NCI-H526 treated with DMSO at 0.1 percent for 48 hours (cell line): ENCODE measurements around the gene CARD10.
A peak's percentile ranks its signal among the peaks of the same experiment; 100 is the strongest.
"Not testable (repeated sequence)": the region's sequence is repeated elsewhere in the genome, so short reads cannot be mapped to it uniquely, and the experiment has no call there.

Source experiments
- DNase-seq: peaks from one replicate; lab custom pipeline; 2025; lab: John Stamatoyannopoulos, UW

Gene CARD10

DNA sequence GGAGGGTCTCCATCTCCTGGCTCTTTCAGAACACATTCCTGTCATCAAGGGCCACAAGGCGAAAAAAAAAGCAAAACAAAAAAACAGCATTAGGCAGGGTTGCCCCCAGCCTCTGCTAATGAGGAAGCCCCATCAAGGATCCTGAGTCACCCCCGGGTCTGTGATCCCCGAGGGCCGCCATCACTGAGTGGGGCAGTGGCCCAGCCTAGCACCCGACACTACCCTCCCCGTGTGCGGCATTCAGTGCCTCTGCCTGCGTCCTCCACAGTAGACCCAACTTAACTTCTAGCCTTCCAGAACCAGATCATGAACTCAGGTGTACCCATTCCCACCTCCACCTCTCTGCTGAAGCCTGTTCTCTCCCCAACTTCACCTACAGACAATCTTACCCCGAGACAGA lies 34.5 kb upstream of the CARD10 start:
- no peak for DNase-seq

DNA sequence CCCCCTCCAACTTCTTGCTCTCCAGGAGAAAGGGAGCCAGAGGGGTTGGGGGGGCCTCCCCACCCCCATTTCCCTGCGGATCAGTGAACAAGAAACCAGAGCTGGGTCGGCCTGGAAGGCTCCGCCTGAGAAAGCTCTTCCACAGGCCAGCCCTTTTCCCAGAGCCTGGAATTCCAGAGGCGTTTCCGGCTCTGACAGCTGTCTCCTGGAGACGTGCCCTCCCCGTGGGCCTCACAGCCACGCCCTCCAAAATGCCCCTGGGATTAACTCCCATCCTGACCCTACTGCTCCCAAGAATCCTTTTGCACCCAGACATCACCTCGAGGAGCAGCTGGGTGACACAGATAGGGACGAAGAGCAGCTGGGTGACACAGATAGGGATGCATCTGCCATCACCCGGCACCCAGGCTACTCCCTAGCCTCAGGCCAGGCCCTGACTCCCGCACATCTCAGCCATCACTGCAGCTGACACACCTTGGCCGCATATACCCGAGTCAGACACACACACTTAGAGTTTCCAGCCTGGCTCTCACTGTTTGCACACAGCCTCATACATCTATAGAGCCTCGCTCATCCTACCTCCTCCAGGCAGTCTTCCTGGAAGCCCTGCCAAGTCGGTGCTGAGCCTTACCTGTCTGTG lies 33.4 kb upstream of the CARD10 start:
- no peak for DNase-seq

DNA sequence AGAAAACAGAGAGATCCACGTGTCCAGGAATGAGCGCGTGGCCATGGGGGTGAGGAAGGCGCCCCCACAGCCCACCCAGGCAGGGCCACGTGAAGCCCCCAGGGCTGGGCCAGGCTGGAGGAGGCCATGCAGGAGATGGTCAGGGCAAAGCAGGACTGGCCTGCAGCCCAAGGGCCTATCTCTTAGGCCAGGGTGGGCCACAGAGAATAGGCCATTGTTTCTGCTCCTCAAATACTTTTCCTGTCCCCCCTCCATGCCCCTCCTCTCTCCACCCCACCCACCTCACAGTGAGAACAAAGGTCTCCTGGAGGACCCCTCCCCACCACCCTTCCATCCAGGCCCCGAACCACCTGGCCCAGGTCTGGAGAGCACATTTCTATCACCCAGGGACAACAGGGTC lies 32.8 kb upstream of the CARD10 start:
- no peak for DNase-seq

DNA sequence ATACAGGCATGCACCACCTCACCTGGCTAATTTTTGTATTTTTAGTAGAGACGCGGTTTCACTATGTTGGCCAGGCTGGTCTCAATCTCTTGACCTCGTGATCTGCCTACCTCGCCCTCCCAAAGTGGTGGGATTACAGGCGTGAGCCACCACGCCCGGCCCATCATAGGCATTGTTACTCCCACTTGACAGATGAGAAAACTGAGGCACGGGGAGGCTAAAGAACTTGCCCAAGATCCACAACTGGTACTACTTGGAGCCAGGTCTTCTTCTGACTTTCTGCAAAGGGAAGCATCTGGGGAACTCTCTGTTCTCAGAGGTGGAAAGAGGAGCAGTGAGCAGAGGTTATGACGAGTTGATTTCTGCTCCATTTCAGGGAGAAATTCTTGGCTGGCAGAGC lies 31.7 kb upstream of the CARD10 start:
- DNase-seq = not testable (repeated sequence)

DNA sequence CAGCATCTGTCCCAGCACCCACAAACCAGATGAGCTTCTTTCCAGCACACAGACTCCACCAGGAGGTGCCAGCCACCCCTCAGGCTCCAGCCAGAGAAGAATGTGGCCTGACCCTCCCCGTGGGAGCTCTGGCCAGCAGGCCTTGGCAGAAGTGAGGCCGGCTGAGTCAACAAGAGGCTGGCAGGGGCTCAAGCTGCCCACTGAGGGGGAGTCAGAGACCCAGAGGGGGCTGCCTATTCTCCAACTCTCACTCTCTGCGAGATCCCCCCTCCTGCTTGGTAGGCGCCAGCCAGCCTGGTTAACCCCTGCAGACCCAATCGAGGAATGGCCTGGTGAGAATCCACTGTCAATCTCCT lies 30.5 kb upstream of the CARD10 start:
- DNase-seq = no peak

DNA sequence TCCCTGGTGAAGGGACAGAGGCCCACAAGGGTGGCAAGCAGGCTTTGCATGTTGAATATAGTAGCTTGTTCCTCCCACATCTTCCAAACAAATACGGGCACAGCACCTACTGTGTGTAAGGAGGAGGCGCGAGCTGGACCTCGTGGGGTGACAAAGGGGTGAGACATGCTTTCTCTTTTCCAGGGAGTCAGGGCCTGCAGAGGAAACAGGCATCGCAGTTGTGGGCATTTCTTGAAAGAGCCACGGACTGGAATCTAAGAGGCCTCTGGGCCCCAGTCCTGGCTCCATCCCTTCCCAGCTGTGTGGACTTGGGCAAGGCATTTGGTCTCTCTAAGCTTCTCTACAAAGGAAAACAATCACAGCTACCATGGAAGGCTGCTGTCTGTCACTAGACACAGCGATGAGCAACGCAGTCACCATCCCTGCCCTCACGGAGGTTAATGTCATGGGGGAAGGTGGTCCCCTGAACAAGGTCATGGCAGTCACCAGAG lies 28.1 kb upstream of the CARD10 start:
- DNase-seq = no peak

DNA sequence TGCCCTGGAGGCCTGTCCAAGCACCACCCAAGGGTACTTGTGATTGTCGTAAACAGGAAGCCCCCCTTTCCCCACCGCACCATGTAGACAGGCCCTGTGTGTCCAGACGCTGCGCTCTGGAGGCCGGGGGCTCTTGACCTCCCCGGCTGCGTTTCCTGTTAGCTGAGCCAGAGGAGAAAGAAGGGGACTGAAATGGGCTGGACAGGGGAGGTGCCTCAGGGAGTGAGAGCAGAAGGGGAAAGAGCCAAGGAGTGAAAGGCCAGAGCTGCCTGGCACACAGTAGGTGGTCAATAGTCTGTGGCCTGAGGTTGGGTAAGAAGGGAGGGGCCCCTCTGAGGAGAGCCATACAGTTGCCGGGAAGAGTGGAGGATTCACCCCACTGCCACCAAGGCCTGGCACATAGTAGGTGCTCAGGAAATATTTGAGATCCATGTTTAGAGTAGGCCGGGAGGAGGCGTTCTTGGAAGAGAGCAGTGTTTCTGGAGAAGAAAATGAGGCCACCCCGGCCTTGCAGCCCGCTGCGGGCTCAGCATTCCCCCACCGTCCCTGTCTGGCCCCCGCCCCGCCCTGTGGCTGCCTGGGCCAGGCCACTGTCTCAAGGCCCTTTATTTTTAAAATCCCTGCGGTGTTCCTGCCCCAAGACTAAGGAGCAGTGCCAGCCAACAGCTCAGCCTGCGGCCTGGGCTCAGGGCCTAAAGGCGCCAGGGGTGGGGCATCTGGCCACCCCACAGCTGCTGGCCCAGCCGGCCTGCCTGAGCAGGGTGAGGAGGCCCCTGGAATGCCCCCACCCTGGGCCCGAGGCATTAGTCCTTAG lies 27.4 kb upstream of the CARD10 start:
- no peak for DNase-seq

DNA sequence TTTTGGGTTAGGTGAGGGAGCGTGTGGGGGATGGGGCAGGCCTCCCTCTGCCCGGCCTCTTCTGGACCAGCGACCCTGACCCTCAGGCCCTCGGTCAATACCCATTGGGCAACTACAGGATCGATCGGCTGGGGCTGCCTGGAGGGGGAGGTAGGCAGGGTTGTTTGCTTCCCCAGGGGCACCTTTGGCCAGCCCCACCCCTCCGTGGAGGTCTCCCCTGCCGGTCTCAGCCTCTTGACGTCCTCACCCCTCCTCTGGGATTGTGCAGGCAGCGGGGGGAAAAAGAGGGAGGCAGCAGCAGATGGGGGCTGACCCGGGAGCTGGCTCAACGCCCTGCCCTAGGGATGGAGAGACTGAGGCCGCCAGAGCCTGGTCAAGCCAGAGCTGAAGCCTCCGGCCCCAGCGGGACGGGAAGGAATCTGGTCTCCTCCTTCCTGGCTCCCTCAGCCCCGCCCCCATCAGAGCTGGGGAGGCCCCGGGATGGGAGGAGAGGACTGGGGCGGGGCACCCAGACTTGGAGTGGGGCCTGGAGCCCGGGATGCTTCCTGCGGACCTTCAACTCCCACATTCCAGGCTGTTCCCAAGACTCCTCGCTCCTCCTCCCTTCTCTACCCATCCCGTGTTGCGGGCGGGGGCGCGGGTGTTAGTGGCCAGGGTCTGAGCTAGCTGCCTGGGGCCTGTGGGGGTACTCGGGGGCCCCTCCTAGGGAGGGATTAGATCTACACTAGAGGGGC lies 26.7 kb upstream of the CARD10 start:
- no peak for DNase-seq

DNA sequence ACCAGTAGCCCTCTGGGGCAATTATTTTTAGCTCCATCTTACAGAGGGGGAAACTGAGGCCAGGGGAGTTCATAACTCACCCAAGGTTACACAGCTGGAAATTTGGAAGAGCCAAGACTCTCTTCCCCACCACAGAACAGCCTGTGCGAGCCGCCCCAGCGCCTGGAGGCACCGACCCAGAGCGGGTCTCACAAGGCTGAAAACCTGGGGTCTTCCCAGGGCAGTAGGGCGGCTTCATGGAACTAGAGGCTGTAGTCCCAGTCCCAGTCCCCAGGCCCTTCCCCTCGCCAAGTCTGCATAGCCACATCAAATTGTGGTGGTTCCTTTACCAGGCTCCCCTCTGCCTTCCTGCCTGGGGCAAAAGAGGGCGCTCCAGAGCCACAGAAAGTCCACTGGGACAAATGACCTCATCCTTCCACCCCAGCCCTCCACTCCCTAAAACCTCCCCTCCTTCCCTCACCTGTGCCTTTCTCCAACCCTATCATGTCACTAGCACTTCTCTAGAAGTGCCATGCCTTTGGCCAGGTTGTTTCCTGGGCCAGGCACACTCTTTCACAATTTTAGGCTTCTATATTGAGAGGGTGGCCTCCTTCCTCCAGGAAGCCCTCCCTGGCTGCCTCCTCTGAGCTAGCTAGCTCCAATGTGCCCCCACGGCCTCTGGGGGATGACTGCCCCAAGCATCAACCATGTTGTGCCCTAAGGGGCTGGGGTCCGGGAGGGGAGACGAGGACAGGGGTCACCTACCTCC lies 25.9 kb upstream of the CARD10 start:
- no peak for DNase-seq

DNA sequence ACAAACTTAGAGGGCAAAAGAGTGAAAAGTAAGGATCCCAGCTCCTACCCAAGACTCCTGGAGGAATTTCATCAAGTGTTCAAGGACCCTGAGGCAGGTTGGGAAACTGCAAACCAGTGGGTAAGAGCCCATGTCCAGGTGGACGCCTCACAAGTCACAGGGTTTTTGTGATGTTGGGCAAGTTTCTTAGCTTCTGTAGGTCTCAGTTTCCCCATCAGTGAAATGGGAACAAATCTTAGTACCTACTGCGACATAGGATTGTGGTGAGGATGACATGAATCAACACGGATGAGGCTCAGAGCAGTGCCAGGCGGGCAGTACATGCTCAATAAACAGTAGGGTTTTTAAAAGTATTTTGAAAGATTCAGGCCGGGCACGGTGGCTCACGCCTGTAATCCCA lies 23.7 kb upstream of the CARD10 start:
- DNase-seq = no peak

DNA sequence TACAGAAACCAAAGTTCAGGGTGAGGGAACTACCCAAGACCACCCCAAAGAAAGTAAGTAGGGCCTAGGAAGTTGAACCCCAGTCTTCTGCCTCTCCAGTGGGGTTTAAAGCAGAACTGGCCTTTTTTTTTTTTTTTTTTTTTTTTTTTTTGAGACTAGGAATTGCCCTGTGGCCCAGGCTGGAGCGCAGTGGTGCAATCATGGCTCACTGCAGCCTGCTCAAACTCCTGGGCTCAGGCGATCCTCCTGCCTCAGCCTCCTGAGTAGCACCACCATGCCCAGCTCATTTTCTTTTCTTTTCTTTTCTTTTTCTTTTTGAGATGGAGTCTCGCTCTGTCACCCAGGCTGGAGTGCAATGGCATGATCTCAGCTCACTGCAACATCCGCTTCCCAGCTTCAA lies 23.2 kb upstream of the CARD10 start:
- not testable (repeated sequence) for DNase-seq

DNA sequence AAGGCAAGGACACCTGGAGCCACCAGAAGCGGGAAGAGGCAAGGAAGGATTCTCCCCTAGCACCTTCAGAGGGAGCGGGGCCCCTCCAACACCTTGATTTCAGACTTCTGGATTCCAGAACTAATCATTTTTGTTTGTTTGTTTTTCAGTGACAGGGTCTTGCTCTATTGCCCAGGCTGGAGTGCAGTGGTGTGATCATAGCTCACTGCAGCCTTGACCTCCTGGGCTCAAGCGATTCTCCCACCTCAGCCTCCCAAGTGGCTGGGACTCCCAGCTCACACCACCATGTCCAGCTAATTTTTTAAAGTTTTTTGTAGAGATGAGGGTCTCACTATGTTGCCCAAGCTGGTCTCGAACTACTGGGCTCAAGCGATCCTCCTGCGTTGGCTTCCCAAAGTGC lies 20.6 kb upstream of the CARD10 start:
- not testable (repeated sequence) for DNase-seq

DNA sequence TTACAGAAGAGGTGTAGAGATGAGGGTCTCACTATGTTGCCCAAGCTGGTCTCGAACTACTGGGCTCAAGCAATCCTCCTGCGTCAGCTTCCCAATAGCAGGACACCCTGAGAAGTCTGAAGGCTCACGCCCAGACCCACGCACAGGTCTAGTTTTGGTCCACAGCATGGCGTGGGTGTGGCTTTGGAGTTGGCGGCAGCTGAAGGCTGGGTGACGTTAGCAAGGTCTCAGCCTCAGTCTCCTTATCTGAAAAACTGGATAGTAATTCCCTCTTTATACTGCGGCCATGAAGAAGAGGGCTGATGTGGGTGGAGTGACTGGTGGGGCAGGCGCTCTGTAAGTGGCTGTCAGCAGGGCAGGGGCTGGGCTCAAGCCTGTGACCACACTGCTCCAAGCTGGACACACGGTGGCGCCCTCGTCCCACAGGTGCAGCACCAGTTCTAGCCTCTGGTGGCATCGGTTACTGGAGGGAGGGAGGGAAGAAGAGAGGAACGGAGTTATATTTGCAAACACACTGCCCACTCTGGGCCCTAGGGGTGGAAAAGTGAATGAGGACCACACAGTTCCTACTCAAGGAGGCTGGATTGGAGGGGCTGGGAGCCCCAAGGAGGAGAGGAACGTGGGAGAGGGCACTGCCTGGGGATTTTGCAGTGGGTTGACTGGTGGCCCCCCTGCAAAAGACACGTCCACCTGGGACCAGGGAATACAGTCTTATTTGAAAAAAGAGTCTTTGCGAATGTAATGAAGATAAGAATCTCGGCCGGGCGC lies 19.6 kb upstream of the CARD10 start:
- DNase-seq = peak; percentile 69

DNA sequence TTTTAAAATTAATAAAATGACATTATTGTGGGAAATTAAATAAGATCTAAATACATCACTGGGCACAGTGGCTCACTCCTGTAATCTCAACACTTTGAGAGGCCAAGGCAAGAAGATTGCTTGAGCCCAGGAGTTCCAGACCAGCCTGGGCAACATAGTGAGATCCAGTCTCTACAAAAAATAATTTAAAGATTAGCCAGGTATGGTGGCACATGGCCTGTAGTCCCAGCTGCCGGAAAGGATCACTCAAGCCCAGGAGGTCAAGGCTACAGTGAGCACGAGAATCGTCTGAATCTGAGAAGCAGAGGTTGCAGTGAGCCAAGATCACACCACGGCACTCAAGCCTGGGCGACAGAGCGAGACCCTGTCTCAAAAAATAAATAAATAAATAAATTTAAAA lies 15.9 kb upstream of the CARD10 start:
- no peak for DNase-seq

DNA sequence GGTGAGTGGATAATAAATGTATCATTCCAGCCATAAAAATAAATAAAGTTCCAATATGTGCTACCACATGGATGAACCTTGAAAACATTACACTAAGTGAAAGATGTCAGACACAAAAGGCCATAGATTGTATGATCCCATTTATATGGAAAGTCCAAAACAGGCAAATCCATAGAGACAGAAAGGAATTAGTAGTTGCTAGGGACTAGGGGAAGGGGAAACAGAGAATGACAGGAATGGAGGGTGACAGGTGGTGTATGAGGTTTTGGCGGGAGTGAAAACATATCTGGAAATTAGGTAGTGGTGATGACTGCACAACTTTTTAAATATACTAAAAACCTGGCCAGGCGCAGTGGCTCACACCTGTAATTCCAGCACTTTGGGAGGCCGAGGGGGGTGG lies 15.2 kb upstream of the CARD10 start:
- DNase-seq = no peak

DNA sequence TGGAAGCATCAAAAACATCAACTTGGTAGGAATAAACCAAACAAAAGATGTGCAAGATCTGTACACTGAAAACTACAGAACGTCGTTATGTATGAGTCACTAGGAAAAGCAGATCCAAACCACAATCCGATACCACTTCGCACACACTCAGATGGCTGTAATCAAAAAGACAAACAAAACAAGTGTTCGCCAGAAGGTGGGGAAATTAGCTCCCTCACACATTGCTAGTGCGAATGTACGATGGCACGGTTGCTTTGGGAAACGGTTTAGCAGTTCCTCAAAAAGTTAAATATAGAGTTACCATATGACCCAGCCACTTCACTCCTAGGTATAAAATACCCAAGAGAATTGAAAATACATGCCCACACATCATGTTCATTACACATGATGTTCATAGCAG lies 14.8 kb upstream of the CARD10 start:
- no peak for DNase-seq

DNA sequence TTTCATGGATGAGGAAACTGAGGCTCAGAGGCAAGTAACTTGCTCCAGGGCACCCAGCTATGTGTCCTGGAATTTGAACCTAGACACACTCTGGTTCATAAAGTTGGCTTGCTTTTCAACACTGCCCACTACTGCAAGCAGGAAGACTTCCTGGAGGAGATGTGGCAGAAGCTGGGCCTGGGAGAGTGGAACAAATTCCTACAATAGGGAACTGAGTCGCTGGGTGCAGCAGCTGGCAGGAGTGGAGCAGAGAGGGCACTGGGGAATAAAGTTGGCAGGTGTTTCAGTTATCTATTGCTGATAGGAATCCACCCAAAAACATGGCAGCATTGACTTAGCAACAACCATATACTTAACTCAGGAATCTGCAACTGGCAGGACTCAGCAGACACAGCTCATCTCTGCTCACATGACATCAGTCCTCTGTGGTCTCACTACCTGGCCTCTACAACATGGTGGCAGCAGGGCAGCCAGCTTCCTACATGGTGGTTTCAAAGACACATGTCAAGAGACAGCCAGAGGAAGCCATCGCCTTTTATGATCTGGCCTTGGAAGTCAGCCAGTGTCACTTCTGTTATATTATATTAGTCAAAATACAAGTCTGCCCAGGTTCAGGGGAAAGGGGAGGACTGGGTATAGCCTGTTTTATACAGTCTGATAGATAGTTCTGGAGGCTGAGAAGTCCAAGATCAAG lies 10.6 kb upstream of the CARD10 start:
- no peak for DNase-seq

DNA sequence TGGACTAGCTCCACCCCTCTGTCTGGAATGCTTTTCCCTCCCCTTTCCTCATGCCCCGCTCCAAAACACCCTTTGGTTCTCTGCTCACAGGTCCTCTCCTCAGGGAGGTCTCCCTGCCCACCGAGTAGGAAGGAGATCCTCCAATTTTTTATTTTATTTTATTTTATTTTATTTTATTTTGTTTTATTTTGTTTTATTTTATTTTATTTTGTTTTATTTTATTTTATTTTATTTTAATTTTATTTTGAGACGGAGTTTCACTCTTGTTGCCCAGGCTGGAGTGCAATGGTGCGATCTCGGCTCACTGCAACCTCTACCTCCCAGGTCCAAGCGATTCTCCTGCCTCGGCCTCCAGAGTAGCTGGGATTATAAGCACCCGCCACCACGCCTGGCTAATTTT lies 8.7 kb upstream of the CARD10 start:
- not testable (repeated sequence) for DNase-seq

DNA sequence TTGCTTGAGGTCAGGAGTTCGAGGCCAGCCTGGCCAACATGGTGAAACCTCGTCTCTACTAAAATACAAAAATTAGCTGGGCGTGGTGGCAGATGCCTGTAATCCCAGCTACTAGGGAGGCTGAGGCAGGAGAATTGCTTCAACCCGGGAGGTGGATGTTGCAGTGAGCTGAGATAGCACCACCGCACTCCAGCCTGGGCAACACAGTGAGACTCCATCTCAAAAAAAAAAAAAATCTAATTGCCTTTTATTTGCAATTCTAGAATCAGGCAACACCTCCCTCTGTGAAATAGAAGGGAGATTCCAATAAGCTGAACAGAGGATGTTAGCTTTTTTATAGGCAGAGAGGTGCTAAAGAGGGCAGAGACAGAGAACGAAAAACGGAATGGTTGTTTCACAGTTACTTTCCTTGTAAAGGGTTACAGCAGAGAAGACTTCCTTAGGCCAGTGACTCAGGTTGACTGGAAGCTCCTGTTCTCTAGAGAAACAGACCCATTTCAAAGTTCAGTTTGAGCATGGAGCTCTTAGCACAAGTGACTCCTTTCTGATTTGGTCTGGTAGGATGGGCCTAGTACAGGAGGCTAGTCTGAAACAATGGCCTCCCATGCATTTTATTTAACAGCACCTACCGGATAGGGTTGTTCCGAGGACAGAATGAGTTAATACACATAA lies 8.0 kb upstream of the CARD10 start:
- not testable (repeated sequence) for DNase-seq

DNA sequence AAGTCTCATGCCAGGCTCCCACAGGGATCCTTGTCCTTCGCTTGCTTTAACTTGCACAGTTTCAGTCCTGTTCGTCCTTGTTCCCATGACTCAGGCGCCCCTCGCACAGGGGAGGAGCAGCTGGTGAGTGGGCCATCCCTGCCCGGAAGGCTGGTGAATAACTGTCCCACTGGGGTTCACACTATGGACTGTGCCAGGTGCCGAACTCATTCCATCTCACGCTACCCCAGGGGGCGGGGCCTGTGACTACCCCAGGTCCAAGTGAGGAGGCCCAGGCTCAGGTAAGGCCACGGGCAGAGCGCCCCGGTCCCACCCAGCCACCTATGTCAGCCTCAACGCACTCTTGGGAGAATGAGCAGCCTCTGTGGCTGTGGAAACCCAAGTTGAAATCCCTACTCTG lies 7.2 kb upstream of the CARD10 start:
- DNase-seq = no peak
